Esophagus (tissue), 2 donors: ENCODE data around the gene SLC6A12. TPM values are rescaled to one million over a fixed set of nuclear protein-coding genes. Genes with fewer than 3 reads are reported as not detected.
A peak's percentile ranks its signal among the peaks of the same experiment; 100 is the strongest.

ENCODE experiments used
- H3K27ac ChIP-seq, 2 donors: one replicate each; pipeline ENCODE4 v1.5.1; 2013; ENCODE audit warnings: low read depth in 2 of 2, mild to moderate bottlenecking in 2 of 2, inconsistent platforms in 1 of 2, low read length in 1 of 2, moderate library complexity in 1 of 2
- H3K27me3 ChIP-seq, 2 donors: one replicate each; pipeline ENCODE4 v1.6.1; 2013; ENCODE audit warnings: low read length in 2 of 2, control low read depth in 1 of 2, mild to moderate bottlenecking in 1 of 2; ENCODE audit not compliant: insufficient read depth in 2 of 2, control insufficient read depth in 1 of 2
- H3K36me3 ChIP-seq, 2 donors: one replicate each; pipeline ENCODE4 v1.6.1; 2013; ENCODE audit warnings: low read length in 1 of 2; ENCODE audit not compliant: control insufficient read depth in 2 of 2, insufficient read depth in 2 of 2
- H3K4me1 ChIP-seq, 2 donors: one replicate each; pipeline ENCODE4 v1.6.1; 2013; ENCODE audit warnings: low read length in 1 of 2; ENCODE audit not compliant: control insufficient read depth in 2 of 2, insufficient read depth in 2 of 2
- H3K4me3 ChIP-seq, 2 donors: one replicate each; pipeline ENCODE4 v1.5.1; 2013; ENCODE audit warnings: low read length in 2 of 2, mild to moderate bottlenecking in 2 of 2, low read depth in 1 of 2, moderate library complexity in 1 of 2
- H3K9me3 ChIP-seq, 2 donors: one replicate each; pipeline ENCODE4 v1.6.1; 2013; ENCODE audit warnings: mild to moderate bottlenecking in 2 of 2, low read depth in 1 of 2, low read length in 1 of 2, moderate library complexity in 1 of 2; ENCODE audit not compliant: control insufficient read depth in 2 of 2, insufficient read depth in 1 of 2
- WGBS, 2 donors: extraction: QIAGEN DNeasy Blood & Tissue Kit; methylation state at CpG; one replicate each; pipeline ENCODE4 v1.1.7; 2013; 5-methylcytosine and 5-hydroxymethylcytosine counted together
- polyA plus RNA-seq, 2 donors: library from polyadenylated mRNA; stranded (reverse); fragments of 200-250 nt; gene quantifications; one replicate each; pipeline ENCODE4 v1.2.3, GENCODE V29; 2013
- donor health status: healthy with polysubstance abuse.
- donor health status: Bipolar disorder and iron deficiency.

The SLC6A12 gene
- polyA plus RNA-seq, 2 donors, result 0.11 TPM; not detected in 1

DNA sequence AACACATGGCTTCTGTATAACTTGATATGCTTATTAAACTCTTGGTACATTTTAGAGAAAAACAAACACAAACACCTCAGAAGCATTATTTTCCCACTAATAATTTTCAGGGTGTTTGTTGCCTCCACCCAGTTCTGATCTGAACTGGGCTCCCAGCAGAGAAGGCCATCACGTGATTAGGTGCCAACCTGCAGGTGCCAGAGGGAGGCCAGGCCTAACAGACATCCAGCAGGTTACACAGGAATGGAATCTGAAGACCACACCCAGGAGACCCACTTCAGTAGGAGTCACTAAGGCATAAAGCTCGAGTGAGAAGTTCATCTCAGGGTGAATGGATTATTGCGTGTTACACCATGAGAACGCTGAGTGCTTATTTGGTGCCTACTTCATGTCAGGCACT, 8.9 kb downstream of the SLC6A12 start:
- Histone ChIP-seq H3K27me3 (peaks cover 3 to 6% of the 10 kb centered on the region in 2 donors), H3K9me3 (no peaks in the 10 kb centered on the region), H3K36me3 (no peaks in the 10 kb centered on the region), H3K4me3 (no peak overlapping the region), H3K27ac (no peak overlapping the region), H3K4me1 (peaks cover 4 to 8% of the 10 kb centered on the region in 2 donors)
- WGBS, 2 donors, result 74 to 76% methylated on average over 4 of the region's 4 CpGs

DNA sequence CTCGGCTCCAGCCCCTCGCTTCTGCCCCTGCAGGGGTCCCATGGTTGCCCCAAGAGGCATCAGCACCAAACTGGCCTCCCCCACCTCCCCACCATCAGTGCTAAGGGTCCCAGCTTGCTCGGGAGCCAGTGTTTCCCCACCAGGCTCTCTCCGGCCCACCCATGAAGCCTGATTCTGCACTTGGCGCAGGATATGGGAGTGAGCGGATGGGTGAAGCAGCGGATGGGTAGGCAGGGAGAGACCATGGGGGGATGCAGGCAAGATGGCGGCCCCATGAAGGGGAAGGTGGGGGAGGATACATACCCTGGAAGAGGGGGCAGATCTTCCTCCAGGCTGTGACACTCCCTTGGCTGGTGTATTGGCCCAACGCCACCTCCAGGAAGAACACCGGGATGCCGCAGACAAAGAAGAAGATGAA, 9.7 kb downstream of the SLC6A12 start:
- no peak overlapping the region for H3K4me3 ChIP-seq
- peaks cover 4 to 8% of the 10 kb centered on the region in 2 donors for H3K4me1 ChIP-seq
- H3K27ac ChIP-seq, result no peak overlapping the region
- peaks cover 3 to 6% of the 10 kb centered on the region in 2 donors for H3K27me3 ChIP-seq
- H3K36me3 ChIP-seq, result no peaks in the 10 kb centered on the region
- H3K9me3 ChIP-seq, result no peaks in the 10 kb centered on the region
- 84 to 92% methylated on average over 11 of the region's 11 CpGs for WGBS, 2 donors

DNA sequence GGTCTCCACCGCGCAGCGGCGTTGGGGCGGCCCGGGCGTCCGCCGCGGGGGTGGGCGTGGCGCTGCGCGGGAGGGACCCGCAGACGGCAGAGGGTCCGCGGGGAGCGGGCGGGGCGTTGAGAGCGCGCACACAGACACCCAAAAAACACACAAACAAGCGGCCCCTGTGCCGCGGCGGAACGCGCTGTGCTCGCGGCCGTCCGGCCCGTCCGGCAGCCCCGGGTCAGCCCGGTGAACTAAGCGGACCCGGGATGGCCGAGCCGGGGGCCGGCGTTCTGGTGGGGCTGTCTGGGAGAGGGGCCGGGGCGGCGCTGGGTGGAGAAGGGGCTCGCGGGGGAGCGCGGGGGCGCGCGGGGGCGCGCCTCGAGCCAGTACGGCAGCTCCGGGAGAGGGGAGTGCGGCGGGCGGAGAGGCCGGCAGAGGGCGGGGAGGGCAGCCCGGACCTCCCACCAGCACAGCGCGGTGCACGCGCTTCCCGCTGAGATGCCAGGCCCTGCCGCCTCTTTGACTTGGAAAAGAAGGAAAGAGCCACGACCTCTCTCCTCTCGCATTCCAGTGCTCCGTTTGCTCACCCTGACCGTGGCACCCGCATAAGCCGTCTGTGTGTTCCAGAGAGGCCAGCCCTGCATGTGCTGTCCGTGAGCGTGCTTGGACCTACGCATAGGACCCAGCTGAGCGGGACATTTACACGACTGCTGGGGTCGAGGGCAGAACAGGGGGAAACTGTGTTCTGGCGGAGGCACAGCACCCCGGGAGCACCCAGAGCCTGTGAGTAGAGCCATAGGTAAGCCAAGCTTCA, 10.3 kb downstream of the SLC6A12 start:
- Histone ChIP-seq H3K4me3 (peak overlapping the region in 1 of 2 donors; percentile 33), H3K9me3 (no peaks in the 10 kb centered on the region), H3K4me1 (peaks cover 4 to 8% of the 10 kb centered on the region in 2 donors), H3K36me3 (no peaks in the 10 kb centered on the region), H3K27me3 (peaks cover 3 to 6% of the 10 kb centered on the region in 2 donors), H3K27ac (no peak overlapping the region)
- 25 to 30% methylated on average over 55 to 84 of the region's 84 CpGs for WGBS, 2 donors

DNA sequence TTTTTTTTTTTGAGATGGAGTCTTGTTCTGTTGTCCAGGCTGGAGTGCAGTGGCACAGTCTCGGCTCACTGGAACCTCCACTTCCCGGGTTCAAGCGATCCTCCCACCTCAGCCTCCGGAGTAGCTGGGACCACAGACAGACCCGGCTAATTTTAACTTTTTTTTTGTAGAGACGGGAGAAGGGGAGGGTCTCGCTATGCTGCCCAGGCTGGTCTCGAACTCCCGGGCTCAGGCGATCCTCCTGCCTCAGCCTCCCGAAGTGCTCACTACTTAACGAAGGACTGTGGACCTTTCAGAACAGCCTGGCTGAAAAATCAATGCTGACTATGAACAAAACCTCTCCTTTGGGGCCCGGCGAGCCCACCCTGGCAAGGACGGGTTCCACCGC, 10.9 kb downstream of the SLC6A12 start:
- Histone ChIP-seq H3K4me3 (peak overlapping the region in 1 of 2 donors; percentile 33), H3K27me3 (peaks cover 3 to 6% of the 10 kb centered on the region in 2 donors), H3K27ac (no peak overlapping the region)

DNA sequence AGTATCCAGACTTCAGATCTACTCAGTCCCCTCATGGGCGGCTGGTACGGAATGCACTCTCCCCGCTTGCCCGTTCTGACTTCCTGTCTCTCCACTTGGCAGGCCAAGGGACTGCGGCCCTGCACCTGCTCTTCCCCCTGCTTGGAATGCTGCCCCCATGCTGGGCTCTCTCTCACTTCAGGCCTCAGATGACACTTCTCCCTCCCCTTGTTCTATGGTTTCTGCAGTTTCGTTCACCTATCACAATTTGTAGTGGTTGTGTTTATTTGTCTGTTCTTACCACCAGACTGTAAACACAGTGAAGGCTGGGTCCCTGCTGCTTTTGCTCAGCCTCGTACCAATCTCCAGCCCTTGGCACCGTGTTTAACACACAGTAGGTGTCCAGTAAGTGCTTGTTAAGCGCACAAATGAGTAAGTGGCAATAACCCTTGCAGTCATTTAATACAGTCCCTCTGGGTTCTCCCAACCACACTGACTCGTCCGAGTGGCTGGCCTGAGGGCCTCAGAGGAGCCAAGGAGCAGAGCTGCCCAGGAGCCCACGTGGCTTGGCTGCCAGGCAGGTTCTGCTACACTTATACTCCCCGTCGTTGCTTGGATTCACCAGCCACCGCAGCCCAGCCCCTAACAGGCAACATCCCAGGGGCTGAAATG, 11.8 kb downstream of the SLC6A12 start:
- Histone ChIP-seq H3K27ac (no peak overlapping the region), H3K4me1 (peaks cover 4 to 8% of the 10 kb centered on the region in 2 donors), H3K9me3 (no peaks in the 10 kb centered on the region), H3K36me3 (no peaks in the 10 kb centered on the region), H3K27me3 (peaks cover 3% of the 10 kb centered on the region in 2 donors), H3K4me3 (no peak overlapping the region)
- 51 to 55% methylated on average over 15 of the region's 15 CpGs for WGBS, 2 donors

More for the DNA sequence above, 10.9 kb downstream of the SLC6A12 start:
- WGBS, 2 donors, result 61 to 66% methylated on average over 16 of the region's 16 CpGs
- H3K36me3 ChIP-seq, result no peaks in the 10 kb centered on the region
- H3K4me1 ChIP-seq, result peaks cover 4 to 8% of the 10 kb centered on the region in 2 donors
- H3K9me3 ChIP-seq, result no peaks in the 10 kb centered on the region

DNA sequence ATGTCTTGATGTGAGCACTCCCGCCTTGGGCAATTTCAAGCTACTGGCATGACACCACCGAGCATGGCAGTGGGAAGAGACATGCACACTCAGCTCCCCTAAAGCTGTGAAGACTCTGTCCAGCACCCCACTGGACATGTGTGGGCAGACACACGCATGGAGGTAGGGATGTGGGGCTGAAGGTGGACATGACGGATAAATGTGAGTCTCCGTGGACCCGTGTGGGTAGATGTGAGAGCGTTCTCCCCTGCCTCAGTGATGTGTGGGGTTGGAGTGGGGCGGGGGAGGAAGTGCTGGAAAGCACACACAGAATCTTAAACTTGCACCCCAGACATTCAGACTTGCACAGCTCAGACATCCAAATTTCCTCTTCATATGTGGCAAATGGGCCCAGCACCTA, 12.6 kb downstream of the SLC6A12 start:
- no peak overlapping the region for H3K4me3 ChIP-seq
- no peaks in the 10 kb centered on the region for H3K9me3 ChIP-seq
- 75 to 78% methylated on average over 8 of the region's 8 CpGs for WGBS, 2 donors
- no peaks in the 10 kb centered on the region for H3K36me3 ChIP-seq
- no peak overlapping the region for H3K27ac ChIP-seq
- peaks cover 0 to 3% of the 10 kb centered on the region in 2 donors for H3K27me3 ChIP-seq
- H3K4me1 ChIP-seq, result peaks cover 4 to 8% of the 10 kb centered on the region in 2 donors

DNA sequence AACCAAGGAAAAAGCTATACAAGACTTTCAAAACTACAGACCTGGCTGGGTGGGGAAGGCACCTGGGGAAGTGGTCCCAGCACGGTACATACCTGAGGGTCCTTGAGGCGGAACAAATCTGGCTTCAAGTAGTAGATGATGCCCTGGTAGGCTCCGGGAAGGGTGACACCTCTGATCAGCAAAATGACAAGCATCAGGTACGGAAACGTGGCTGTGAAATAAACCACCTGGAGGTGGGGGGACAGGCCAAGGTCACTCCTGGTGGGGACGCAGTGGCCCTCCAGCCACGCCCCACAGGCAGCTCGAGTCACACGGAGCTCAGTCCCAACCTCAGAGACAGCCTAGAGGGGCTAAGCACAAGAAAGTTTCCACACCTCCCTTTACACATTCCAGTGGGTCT, 15.3 kb downstream of the SLC6A12 start:
- Histone ChIP-seq H3K9me3 (no peaks in the 10 kb centered on the region), H3K4me3 (no peak overlapping the region), H3K4me1 (peaks cover 2 to 3% of the 10 kb centered on the region in 2 donors), H3K27ac (no peak overlapping the region), H3K27me3 (no peaks in the 10 kb centered on the region), H3K36me3 (no peaks in the 10 kb centered on the region)
- WGBS, 2 donors, result 52 to 59% methylated on average over 9 of the region's 9 CpGs

DNA sequence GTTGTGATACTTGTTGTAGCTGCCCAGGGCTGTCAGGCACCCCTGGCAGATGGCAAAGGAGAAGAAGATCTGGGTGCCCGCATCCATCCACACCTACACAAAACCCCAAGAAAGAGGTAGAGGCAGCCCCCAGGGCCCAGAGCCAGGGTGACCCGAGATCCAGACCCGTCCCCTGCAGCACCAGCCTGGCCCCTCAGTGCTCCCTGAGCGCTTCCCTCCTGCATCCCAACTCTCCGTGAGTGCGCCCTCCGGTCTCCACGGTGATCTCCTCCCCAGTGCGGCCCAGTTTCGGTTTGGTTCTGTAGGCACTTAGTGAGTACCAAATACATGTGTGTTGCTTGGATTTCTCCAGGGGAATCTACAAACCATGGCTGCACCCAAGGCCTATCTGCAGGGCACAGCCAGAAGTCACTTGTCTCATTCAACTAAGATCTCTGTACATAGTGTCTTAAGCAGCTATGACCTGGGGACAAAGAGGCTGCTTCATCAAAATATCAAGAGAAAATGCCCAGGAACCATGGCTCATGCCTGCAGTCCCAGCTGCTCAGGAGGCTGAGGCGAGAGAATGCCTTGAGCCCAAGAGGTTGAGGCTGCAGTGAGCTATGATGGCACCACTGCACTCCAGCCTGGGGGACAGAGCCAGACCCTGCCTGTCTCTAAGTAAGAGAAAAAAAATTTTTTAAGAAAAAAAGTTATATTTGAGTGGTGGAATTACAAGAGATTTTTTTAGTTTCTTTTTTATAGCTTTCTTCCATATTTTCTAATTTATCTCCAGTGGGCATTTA, 15.9 kb downstream of the SLC6A12 start:
- WGBS, 2 donors, result 94 to 96% methylated on average over 11 of the region's 11 CpGs
- Histone ChIP-seq H3K27ac (no peak overlapping the region), H3K27me3 (no peaks in the 10 kb centered on the region), H3K36me3 (no peaks in the 10 kb centered on the region), H3K9me3 (no peaks in the 10 kb centered on the region), H3K4me3 (no peak overlapping the region), H3K4me1 (no peaks in the 10 kb centered on the region)

GRCh38 chr12:197347-197746, 16.6 kb downstream of the SLC6A12 start:
- 87 to 88% methylated on average over 3 of the region's 3 CpGs for WGBS, 2 donors
- H3K9me3 ChIP-seq, result no peaks in the 10 kb centered on the region
- no peak overlapping the region for H3K27ac ChIP-seq
- H3K4me3 ChIP-seq, result no peak overlapping the region
- H3K27me3 ChIP-seq, result no peaks in the 10 kb centered on the region
- H3K36me3 ChIP-seq, result no peaks in the 10 kb centered on the region
- H3K4me1 ChIP-seq, result no peaks in the 10 kb centered on the region
